Measurements from ENCODE around the gene NEK11.

- TF ChIP-seq EZH2 (IDR thresholded peaks at IDR 0.05; ENCODE audit: low read depth) (no peak), CTCF (conservative IDR thresholded peaks at IDR 0.05) (no peak)
Observed at GRCh38 chr3:131082246-131082645, 55.6 kb downstream of the NEK11 start.

Data from PC-9 (cell line).